Upper lobe of right lung (tissue), 1 donor: Measurements from ENCODE around the gene EDRF1. TPM values are rescaled to one million over a fixed set of nuclear protein-coding genes. Genes with fewer than 3 reads are reported as not detected.

ENCODE experiments used
- ATAC-seq: fragments of 200-7000 bp; cut with Tn5 transposase; one replicate; pipeline ENCODE4 v1.9.1; 2020; ENCODE audit warnings: mild to moderate bottlenecking, moderate library complexity
- DNase-seq: peaks from one replicate; pipeline ENCODE4 v3.0.0-alpha.2; 2020
- H3K27ac ChIP-seq: fragments of 200-600 bp; one replicate; pipeline ENCODE4 v1.8.0; 2022
- H3K27me3 ChIP-seq: fragments of 200-600 bp; one replicate; pipeline ENCODE4 v1.8.0; 2022; ENCODE audit warnings: mild to moderate bottlenecking
- H3K36me3 ChIP-seq: fragments of 200-600 bp; one replicate; pipeline ENCODE4 v1.8.0; 2022
- H3K4me1 ChIP-seq: fragments of 200-600 bp; one replicate; pipeline ENCODE4 v1.8.0; 2022
- H3K4me3 ChIP-seq: fragments of 200-600 bp; one replicate; pipeline ENCODE4 v1.8.0; 2022; ENCODE audit warnings: mild to moderate bottlenecking
- H3K9me3 ChIP-seq: fragments of 200-600 bp; one replicate; pipeline ENCODE4 v1.8.0; 2022
- CTCF ChIP-seq: fragments of 200-600 bp; IDR thresholded peaks from one replicate; pipeline ENCODE4 v1.8.0; 2022; ENCODE audit warnings: antibody characterized with exemption
- intact Hi-C: fragments of 100-400 bp; cut with DNase I; formaldehyde crosslinking; loops from one replicate; pipeline ENCODE4 v1.11.0; 2022
- total RNA-seq: library from RNA; stranded (reverse); fragmentation: NEBNext Ultra II Directional; extraction: Animal tissue kit (Norgen Biotek cat#: 25700); gene quantifications from one replicate; pipeline ENCODE4 v1.2.1, GENCODE V29; 2021
- donor health status: DM: no; HTN: yes; CAD: no; lungs with severe emphysema.

EDRF1 gene
- total RNA-seq, 1 donor from 2014 or later, result 20.8 TPM

DNA sequence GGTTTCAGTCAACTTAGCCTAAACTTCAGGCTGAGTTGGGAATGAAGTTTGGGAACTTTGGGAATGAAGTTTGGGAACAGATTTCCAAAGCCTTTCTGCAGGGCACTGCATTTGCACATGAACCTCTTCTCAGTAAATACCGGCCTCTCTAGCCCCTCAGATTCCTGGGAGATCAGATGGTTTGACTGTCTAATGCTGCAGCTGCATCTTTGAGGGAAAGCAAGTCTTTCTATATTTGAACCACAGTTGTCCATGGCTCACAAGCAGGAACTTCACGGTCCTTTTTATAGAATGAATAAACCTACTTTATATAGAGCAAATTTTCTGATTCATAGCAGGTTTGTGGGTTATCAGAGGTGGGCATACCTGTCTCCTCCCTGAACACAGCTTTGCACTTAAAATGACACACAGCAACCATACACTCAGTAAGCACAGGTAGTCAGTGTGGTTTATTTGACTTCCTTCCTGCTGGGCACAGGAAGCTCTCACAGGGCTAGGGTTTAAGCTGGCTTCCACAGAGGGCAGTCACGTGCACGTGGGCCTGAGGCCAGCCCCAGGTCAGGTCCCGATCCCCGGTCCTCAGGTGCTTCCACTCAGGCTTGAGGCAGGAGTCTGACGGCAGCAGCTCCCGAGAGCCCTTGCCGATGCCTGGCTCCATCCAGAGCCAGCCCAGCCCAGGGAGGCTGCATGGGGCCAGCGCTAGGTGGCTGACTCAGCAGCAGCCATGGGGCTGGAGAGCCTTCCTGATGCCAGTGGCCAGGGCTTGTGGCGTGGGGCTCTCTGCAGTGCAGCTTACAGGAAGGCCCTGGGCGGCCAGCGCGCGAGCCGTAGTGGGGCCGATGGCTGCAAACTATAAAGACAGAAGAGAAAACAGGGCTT is 68.9 kb downstream of the EDRF1 start:
- no peak overlapping the region for H3K4me3 ChIP-seq
- intact Hi-C loops, result no loop called here
- no peak for TF ChIP-seq CTCF
- DNase-seq, result no peak
- no peaks in the 10 kb centered on the region for H3K27me3 ChIP-seq
- no peaks in the 10 kb centered on the region for H3K9me3 ChIP-seq
- H3K4me1 ChIP-seq, result no peaks in the 10 kb centered on the region
- H3K36me3 ChIP-seq, result peaks cover 22% of the 10 kb centered on the region
- H3K27ac ChIP-seq, result no peak overlapping the region
- peak; percentile 25 for ATAC-seq

DNA sequence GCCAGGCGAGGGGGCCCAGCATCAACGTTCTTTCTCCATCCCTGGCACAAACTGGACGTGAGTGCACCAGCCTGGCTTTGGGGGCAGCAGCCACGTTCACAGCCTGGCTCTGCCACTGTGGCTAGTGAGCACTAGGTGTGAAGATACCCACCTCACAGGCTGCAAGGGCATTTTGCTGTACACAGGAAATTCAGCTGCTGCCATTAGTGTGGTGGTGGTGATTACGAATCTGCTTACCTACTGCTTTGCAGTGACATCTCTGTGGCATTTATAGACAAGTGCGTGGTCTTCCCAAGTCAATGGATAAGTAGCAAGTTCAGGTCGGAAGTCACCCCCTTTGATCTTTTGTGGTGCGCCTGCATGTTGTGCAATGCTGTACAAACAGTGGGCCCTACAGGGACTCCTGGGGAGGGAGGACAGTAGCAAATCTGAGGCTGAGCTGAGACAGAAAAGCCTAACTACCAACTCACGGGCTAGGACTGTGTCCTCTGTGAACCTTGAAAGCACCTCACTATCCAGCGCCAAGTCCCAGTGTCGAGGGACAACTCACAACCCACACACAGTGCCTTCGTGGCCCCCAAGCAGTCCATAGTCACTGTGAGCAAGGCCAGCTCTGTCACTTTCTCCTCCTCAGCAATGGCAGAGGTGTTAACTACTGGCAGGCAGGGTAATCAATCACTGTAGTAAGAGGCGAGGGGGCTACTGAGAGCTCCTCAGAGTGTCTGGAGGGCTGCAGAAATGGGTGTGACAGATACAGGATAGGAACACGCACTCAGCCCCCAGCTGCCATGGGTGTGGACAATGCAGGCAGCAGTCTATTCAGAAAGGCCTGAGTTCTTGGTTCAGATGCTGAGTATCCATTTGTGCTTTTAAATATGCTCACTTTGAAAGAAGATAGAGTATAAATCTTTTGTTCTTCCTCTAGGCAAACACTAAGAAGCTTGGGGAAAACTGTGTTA is 73.1 kb downstream of the EDRF1 start:
- no peak for TF ChIP-seq CTCF
- ATAC-seq (no peak), DNase-seq (no peak)
- Histone ChIP-seq H3K27ac (no peak overlapping the region), H3K4me3 (no peak overlapping the region), H3K9me3 (no peaks in the 10 kb centered on the region), H3K4me1 (no peaks in the 10 kb centered on the region), H3K27me3 (no peaks in the 10 kb centered on the region), H3K36me3 (peaks cover 54% of the 10 kb centered on the region)
- intact Hi-C loops, result no loop called here

DNA sequence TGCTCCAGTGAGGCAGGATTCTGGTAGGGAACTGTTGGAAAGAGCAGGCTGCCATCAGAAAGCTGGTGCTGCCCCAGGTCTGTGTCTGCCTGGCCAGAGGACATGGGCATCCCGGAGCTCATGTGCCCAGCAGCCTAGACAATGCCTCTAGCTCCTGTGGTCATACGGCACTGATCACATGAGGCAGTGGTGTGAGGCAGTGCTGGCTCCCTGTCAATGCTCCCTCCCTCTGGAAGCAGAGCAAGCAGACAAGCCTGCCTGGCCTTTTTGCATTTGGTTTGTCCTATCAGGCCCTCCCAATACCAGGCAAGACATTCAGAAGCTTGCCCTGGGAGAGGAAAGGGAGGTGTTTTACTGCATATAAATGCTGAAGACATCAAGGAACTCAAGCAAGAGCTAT is 75.6 kb downstream of the EDRF1 start:
- Histone ChIP-seq H3K4me3 (no peak overlapping the region), H3K27me3 (no peaks in the 10 kb centered on the region), H3K4me1 (no peaks in the 10 kb centered on the region), H3K36me3 (peaks cover 70% of the 10 kb centered on the region), H3K9me3 (no peaks in the 10 kb centered on the region), H3K27ac (no peak overlapping the region)
- ATAC-seq (no peak), DNase-seq (no peak)
- TF ChIP-seq CTCF, result no peak
- intact Hi-C loops, result no loop called here

GRCh38 chr10:125795637-125796190 is 76.2 kb downstream of the EDRF1 start:
- Histone ChIP-seq H3K27me3 (no peaks in the 10 kb centered on the region), H3K36me3 (peaks cover 70% of the 10 kb centered on the region), H3K4me1 (no peaks in the 10 kb centered on the region), H3K4me3 (no peak overlapping the region), H3K9me3 (no peaks in the 10 kb centered on the region), H3K27ac (no peak overlapping the region)
- no peak for ATAC-seq
- intact Hi-C loops, result no loop called here
- DNase-seq, result no peak
- TF ChIP-seq CTCF, result no peak

DNA sequence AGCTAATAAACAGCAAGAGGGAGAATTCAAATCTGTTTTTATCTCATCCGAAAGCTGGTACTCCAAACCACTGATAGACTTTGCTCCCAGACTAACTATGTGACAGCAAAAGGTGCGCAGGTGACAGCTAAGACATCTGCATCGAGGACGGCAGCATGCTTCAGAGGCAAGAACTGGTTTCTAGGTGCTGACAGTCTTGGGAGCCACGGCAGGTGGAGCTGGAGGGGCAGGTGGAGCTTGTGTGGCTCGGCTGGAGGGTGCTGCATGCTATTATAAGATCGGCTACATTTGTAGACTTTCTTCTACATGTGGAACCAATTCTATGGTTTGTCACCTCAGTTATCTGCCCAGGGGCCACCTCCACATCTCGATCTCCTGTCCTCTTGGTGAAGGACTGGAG is 77.9 kb downstream of the EDRF1 start:
- no peak overlapping the region for H3K4me3 ChIP-seq
- no peak for TF ChIP-seq CTCF
- ATAC-seq, result no peak
- no peaks in the 10 kb centered on the region for H3K4me1 ChIP-seq
- H3K36me3 ChIP-seq, result peaks cover 64% of the 10 kb centered on the region
- no peak overlapping the region for H3K27ac ChIP-seq
- no peaks in the 10 kb centered on the region for H3K9me3 ChIP-seq
- no peaks in the 10 kb centered on the region for H3K27me3 ChIP-seq
- intact Hi-C loops, result no loop called here
- no peak for DNase-seq
